T-cell (primary cell): ENCODE data around the gene B3GALNT1. TPM values are rescaled to one million over a fixed set of nuclear protein-coding genes. Genes with fewer than 3 reads are reported as not detected.

ENCODE experiments used
- ATAC-seq, 4 experiments: fragments of 200-7000 bp in 3 of 4; fragments of 150-1000 bp in 1 of 4; cut with Tn5 transposase; replicated peaks in 1 of 4; 1 replicate in 3 of 4; 2 replicates in 1 of 4; pipeline ENCODE4 v1.10.0; 2021; ENCODE audit warnings: moderate library complexity in 3 of 4, mild to moderate bottlenecking in 2 of 4, moderate number of reproducible peaks in 1 of 4
- CTCF ChIA-PET, 2 donors: fragments of 300-600 bp; sonication (Branson Sonifier 250); formaldehyde crosslinking; loops; one replicate each; lab custom pipeline; 2022; ENCODE audit warnings: antibody characterized with exemption in 2 of 2; lab: Charles Lee
- POLR2A ChIA-PET, 2 donors: fragments of 300-600 bp; sonication (Branson Sonifier 250); formaldehyde crosslinking; loops; one replicate each; lab custom pipeline; 2022; ENCODE audit warnings: antibody characterized with exemption in 2 of 2; lab: Charles Lee
- DNase-seq, 35 experiments: peaks; one replicate each; pipeline versions ENCODE4 v3.0.0 to v3.0.0-alpha.2; 2013 to 2023
- H3K27ac ChIP-seq: one replicate; pipeline ENCODE4 v1.5.1; 2013; ENCODE audit warnings: low read length
- H3K27me3 ChIP-seq, 2 experiments: replicated peaks in 1 of 2; 1 replicate in 1 of 2; 2 replicates in 1 of 2; pipeline versions ENCODE4 v1.6.1 to v1.7.0; 2013; ENCODE audit warnings: low read length in 1 of 2, mixed read lengths in 1 of 2; ENCODE audit not compliant: control insufficient read depth in 2 of 2, insufficient read depth in 2 of 2; ENCODE audit errors: extremely low read depth in 1 of 2
- H3K36me3 ChIP-seq, 2 donors: 1 replicate in 1 of 2; 2 replicates in 1 of 2; pipeline versions ENCODE4 v1.6.1 to v1.7.0; 2013; ENCODE audit warnings: low read length in 1 of 2; ENCODE audit not compliant: control insufficient read depth in 2 of 2, insufficient read depth in 1 of 2; ENCODE audit errors: extremely low read depth in 1 of 2
- H3K4me1 ChIP-seq, 2 experiments: 1 replicate in 1 of 2; 2 replicates in 1 of 2; pipeline versions ENCODE4 v1.6.1 to v1.7.0; 2013; ENCODE audit warnings: low read length in 2 of 2, mixed read lengths in 1 of 2; ENCODE audit not compliant: insufficient read depth in 2 of 2, control insufficient read depth in 1 of 2; ENCODE audit errors: extremely low read depth in 1 of 2
- H3K4me3 ChIP-seq, 2 donors: 1 replicate in 1 of 2; 2 replicates in 1 of 2; pipeline versions ENCODE4 v1.5.1 to v1.7.0; 2013; ENCODE audit warnings: mild to moderate bottlenecking in 2 of 2, low read length in 1 of 2, moderate library complexity in 1 of 2; ENCODE audit not compliant: control insufficient read depth in 1 of 2; ENCODE audit errors: extremely low read depth in 1 of 2
- H3K9me3 ChIP-seq: 2 replicates; pipeline ENCODE4 v1.7.0; 2013
- H3K27ac Mint-ChIP-seq, 2 donors: one replicate each; pipeline ENCODE4 v1.8.0; 2020 to 2021; ENCODE audit warnings: mild to moderate bottlenecking in 2 of 2, mixed read lengths in 2 of 2
- H3K27me3 Mint-ChIP-seq, 2 donors: one replicate each; pipeline ENCODE4 v1.8.0; 2021 to 2022; ENCODE audit warnings: mixed read lengths in 2 of 2
- H3K36me3 Mint-ChIP-seq: one replicate; pipeline ENCODE4 v1.8.0; 2021; ENCODE audit warnings: mixed read lengths
- H3K4me1 Mint-ChIP-seq, 3 donors: one replicate each; pipeline ENCODE4 v1.8.0; 2020 to 2022; ENCODE audit warnings: mixed read lengths in 3 of 3, mild to moderate bottlenecking in 1 of 3
- H3K4me3 Mint-ChIP-seq, 3 donors: one replicate each; pipeline ENCODE4 v1.8.0; 2020 to 2022; ENCODE audit warnings: mild to moderate bottlenecking in 3 of 3, mixed read lengths in 3 of 3, moderate library complexity in 3 of 3
- H3K9me3 Mint-ChIP-seq, 3 donors: one replicate each; pipeline ENCODE4 v1.8.0; 2020 to 2022; ENCODE audit warnings: mixed read lengths in 3 of 3
- WGBS: methylation state at CpG from one replicate; pipeline ENCODE4 v1.1.5; 2013; ENCODE audit warnings: missing lambda C conversion rate; ENCODE audit not compliant: insufficient coverage; 5-methylcytosine and 5-hydroxymethylcytosine counted together
- total RNA-seq, 35 experiments: library from RNA in 6 of 35; stranded (reverse) in 6 of 35; fragments of 120-200 nt in 1 of 35; gene quantifications; one replicate each; pipeline versions ENCODE4 v1.2.1 to v1.2.4 and lab custom pipeline; 2013 to 2026

Gene B3GALNT1
- total RNA-seq, 5 donors from 2014 or later (not counting 1 experiment from before 2014, with no cell fraction given), result 0.50 to 1.4 (median 0.60) TPM

- no CpG with 5 or more reads among the region's 2 CpGs for WGBS
- H3K9me3 ChIP-seq, result no peaks in the 10 kb centered on the region
- no peak overlapping the region for H3K4me3 ChIP-seq
- H3K36me3 ChIP-seq, result no peaks in the 10 kb centered on the region
- no peak overlapping the region for H3K4me3 Mint-ChIP-seq
- no peak overlapping the region for H3K27ac ChIP-seq
- CTCF ChIA-PET, result no interaction called here
- ATAC-seq (no peak), DNase-seq (no peak)
- no peaks in the 10 kb centered on the region for H3K27me3 ChIP-seq
- peaks cover 0 to 2% (median 1%) of the 10 kb centered on the region in 3 donors for H3K4me1 Mint-ChIP-seq
- H3K36me3 Mint-ChIP-seq, result no peaks in the 10 kb centered on the region
- no peaks in the 10 kb centered on the region for H3K27me3 Mint-ChIP-seq
- no peaks in the 10 kb centered on the region for H3K4me1 ChIP-seq
- H3K27ac Mint-ChIP-seq, result no peak overlapping the region
- POLR2A ChIA-PET, result no interaction called here
- no peaks in the 10 kb centered on the region for H3K9me3 Mint-ChIP-seq
Measured at GRCh38 chr3:161084277-161084676, 20.9 kb downstream of the B3GALNT1 start.

- ATAC-seq, result no peak
- Histone ChIP-seq H3K4me3 (no peak overlapping the region), H3K4me1 (no peaks in the 10 kb centered on the region), H3K36me3 (no peaks in the 10 kb centered on the region), H3K27me3 (no peaks in the 10 kb centered on the region), H3K27ac (no peak overlapping the region), H3K9me3 (no peaks in the 10 kb centered on the region)
- H3K27me3 Mint-ChIP-seq, result no peaks in the 10 kb centered on the region
- no peak for DNase-seq
- no peaks in the 10 kb centered on the region for H3K36me3 Mint-ChIP-seq
- H3K9me3 Mint-ChIP-seq, result no peaks in the 10 kb centered on the region
- WGBS, result 100% methylated on average over 1 of the region's 1 CpG
- H3K27ac Mint-ChIP-seq, result no peak overlapping the region
- peaks cover 0 to 2% (median 1%) of the 10 kb centered on the region in 3 donors for H3K4me1 Mint-ChIP-seq
- CTCF ChIA-PET, result no interaction called here
- H3K4me3 Mint-ChIP-seq, result no peak overlapping the region
- POLR2A ChIA-PET, result no interaction called here
Measured at GRCh38 chr3:161083131-161083530, 22.0 kb downstream of the B3GALNT1 start.

GRCh38 chr3:161082063-161082462 lies 23.1 kb downstream of the B3GALNT1 start:
- no peak overlapping the region for H3K4me3 Mint-ChIP-seq
- H3K4me1 ChIP-seq, result no peaks in the 10 kb centered on the region
- no peaks in the 10 kb centered on the region for H3K9me3 ChIP-seq
- H3K4me3 ChIP-seq, result no peak overlapping the region
- ChIA-PET POLR2A (no interaction called here), CTCF (no interaction called here)
- no peaks in the 10 kb centered on the region for H3K36me3 ChIP-seq
- no peaks in the 10 kb centered on the region for H3K9me3 Mint-ChIP-seq
- H3K27ac ChIP-seq, result no peak overlapping the region
- ATAC-seq (no peak), DNase-seq (no peak)
- H3K27me3 ChIP-seq, result peaks cover 0 to 2% of the 10 kb centered on the region in 2 experiments
- peaks cover 0 to 2% (median 1%) of the 10 kb centered on the region in 3 donors for H3K4me1 Mint-ChIP-seq
- H3K36me3 Mint-ChIP-seq, result no peaks in the 10 kb centered on the region
- no peak overlapping the region for H3K27ac Mint-ChIP-seq
- H3K27me3 Mint-ChIP-seq, result peaks cover 0 to 2% of the 10 kb centered on the region in 2 donors
- WGBS, result 58% methylated on average over 2 of the region's 2 CpGs

- H3K4me3 ChIP-seq, result no peak overlapping the region
- Mint-ChIP-seq H3K27me3 (peaks cover 0 to 2% of the 10 kb centered on the region in 2 donors), H3K9me3 (no peaks in the 10 kb centered on the region), H3K27ac (no peak overlapping the region), H3K36me3 (no peaks in the 10 kb centered on the region), H3K4me1 (peaks cover 0 to 2% (median 1%) of the 10 kb centered on the region in 3 donors), H3K4me3 (no peak overlapping the region)
- no peaks in the 10 kb centered on the region for H3K4me1 ChIP-seq
- 8% methylated on average over 4 of the region's 4 CpGs for whole genome bisulfite sequencing
- ChIA-PET POLR2A (no interaction called here), CTCF (no interaction called here)
- H3K27me3 ChIP-seq, result peaks cover 0 to 2% of the 10 kb centered on the region in 2 experiments
- no peak overlapping the region for H3K27ac ChIP-seq
- ATAC-seq (no peak), DNase-seq (no peak)
- no peaks in the 10 kb centered on the region for H3K9me3 ChIP-seq
- no peaks in the 10 kb centered on the region for H3K36me3 ChIP-seq
Measured at GRCh38 chr3:161081633-161082032, 23.5 kb downstream of the B3GALNT1 start.

- H3K4me1 Mint-ChIP-seq, result no peaks in the 10 kb centered on the region
- no peaks in the 10 kb centered on the region for H3K9me3 ChIP-seq
- CTCF ChIA-PET, result no interaction called here
- no peak overlapping the region for H3K4me3 ChIP-seq
- POLR2A ChIA-PET, result no interaction called here
- H3K27me3 ChIP-seq, result peaks cover 0 to 2% of the 10 kb centered on the region in 2 experiments
- H3K36me3 ChIP-seq, result no peaks in the 10 kb centered on the region
- peaks cover 0 to 2% of the 10 kb centered on the region in 2 donors for H3K27me3 Mint-ChIP-seq
- no peaks in the 10 kb centered on the region for H3K4me1 ChIP-seq
- DNase-seq (no peak), ATAC-seq (no peak)
- WGBS, result 100% methylated on average over 1 of the region's 1 CpG
- no peak overlapping the region for H3K27ac Mint-ChIP-seq
- H3K9me3 Mint-ChIP-seq, result no peaks in the 10 kb centered on the region
- H3K36me3 Mint-ChIP-seq, result peaks cover 3% of the 10 kb centered on the region
- no peak overlapping the region for H3K27ac ChIP-seq
- H3K4me3 Mint-ChIP-seq, result no peak overlapping the region
Measured at GRCh38 chr3:161073181-161073580, 32.0 kb downstream of the B3GALNT1 start.

GRCh38 chr3:161072751-161073150 lies 32.4 kb downstream of the B3GALNT1 start:
- DNase-seq (no peak), ATAC-seq (no peak)
- no peaks in the 10 kb centered on the region for H3K27me3 Mint-ChIP-seq
- Histone ChIP-seq H3K36me3 (no peaks in the 10 kb centered on the region), H3K9me3 (no peaks in the 10 kb centered on the region), H3K27ac (no peak overlapping the region), H3K4me1 (no peaks in the 10 kb centered on the region), H3K4me3 (no peak overlapping the region), H3K27me3 (peaks cover 0 to 2% of the 10 kb centered on the region in 2 experiments)
- H3K9me3 Mint-ChIP-seq, result no peaks in the 10 kb centered on the region
- H3K4me3 Mint-ChIP-seq, result no peak overlapping the region
- peaks cover 4% of the 10 kb centered on the region for H3K36me3 Mint-ChIP-seq
- ChIA-PET CTCF (no interaction called here), POLR2A (no interaction called here)
- H3K4me1 Mint-ChIP-seq, result no peaks in the 10 kb centered on the region
- no peak overlapping the region for H3K27ac Mint-ChIP-seq

GRCh38 chr3:161072211-161072621 lies 32.9 kb downstream of the B3GALNT1 start:
- Mint-ChIP-seq H3K27me3 (no peaks in the 10 kb centered on the region), H3K27ac (no peak overlapping the region), H3K4me1 (no peaks in the 10 kb centered on the region), H3K4me3 (no peak overlapping the region), H3K9me3 (no peaks in the 10 kb centered on the region), H3K36me3 (peaks cover 4% of the 10 kb centered on the region)
- DNase-seq, result no peak
- no peaks in the 10 kb centered on the region for H3K36me3 ChIP-seq
- no peaks in the 10 kb centered on the region for H3K9me3 ChIP-seq
- H3K4me3 ChIP-seq, result no peak overlapping the region
- POLR2A ChIA-PET, result no interaction called here
- CTCF ChIA-PET, result no interaction called here
- no peaks in the 10 kb centered on the region for H3K4me1 ChIP-seq
- WGBS, result 33% methylated on average over 1 of the region's 1 CpG
- H3K27ac ChIP-seq, result no peak overlapping the region
- ATAC-seq, result no peak
- H3K27me3 ChIP-seq, result peaks cover 0 to 1% of the 10 kb centered on the region in 2 experiments
